Measurements from ENCODE around the gene GALNT8.
"Not testable (repeated sequence)": the region's sequence is repeated elsewhere in the genome, so short reads cannot be mapped to it uniquely, and the experiment has no call there.

The GALNT8 gene

GRCh38 chr12:4745249-4745648 lies 25.0 kb downstream of the GALNT8 start:
- H3K4me3 ChIP-seq (ENCODE audit: low read length) = no peak overlapping the region
- H3K4me1 ChIP-seq (ENCODE audit: control insufficient read depth, low read depth, low read length) = no peaks in the 10 kb centered on the region
- H3K9ac ChIP-seq (ENCODE audit: low read length) = no peak overlapping the region
- H3K4ac ChIP-seq (ENCODE audit: low read depth, low read length) = no peak overlapping the region
- no CpG with 5 or more reads among the region's 6 CpGs for WGBS (ENCODE audit: extremely low coverage, insufficient coverage, low lambda C conversion rate)
- H4K5ac ChIP-seq (ENCODE audit: low read length) = no peak overlapping the region
- H2BK15ac ChIP-seq (replicated peaks; ENCODE audit: low read depth) = no peak overlapping the region
- DNase-seq = no peak
- no peaks in the 10 kb centered on the region for H3K79me2 ChIP-seq (ENCODE audit: control insufficient read depth, insufficient read depth, low read length)
- H3K56ac ChIP-seq (ENCODE audit: low read length) = no peak overlapping the region
- no peak overlapping the region for H4K8ac ChIP-seq (ENCODE audit: low read depth, low read length)
- no peak overlapping the region for H2BK5ac ChIP-seq (ENCODE audit: low read length)
- no peak overlapping the region for H3K23ac ChIP-seq (ENCODE audit: low read length)
- H2AK5ac ChIP-seq (ENCODE audit: low read length) = no peak overlapping the region
- no peaks in the 10 kb centered on the region for H3K79me1 ChIP-seq (ENCODE audit: low read length)
- no peak overlapping the region for H2BK120ac ChIP-seq (ENCODE audit: low read depth, low read length)
- no peak overlapping the region for H3K4me2 ChIP-seq (ENCODE audit: low read length)
- no peaks in the 10 kb centered on the region for H3K36me3 ChIP-seq (ENCODE audit: control insufficient read depth, insufficient read depth, low read length)
- no peaks in the 10 kb centered on the region for H3K27me3 ChIP-seq (ENCODE audit: insufficient read depth, low read length, poor library complexity)
- no peak overlapping the region for H3K27ac ChIP-seq (ENCODE audit: low read depth, low read length)
- no peak overlapping the region for H3K18ac ChIP-seq (ENCODE audit: low read length)

- H3K79me1 ChIP-seq (ENCODE audit: low read length); H3K56ac ChIP-seq (ENCODE audit: low read length); H4K8ac ChIP-seq (ENCODE audit: low read depth, low read length); H3K4me3 ChIP-seq (ENCODE audit: low read length); H4K5ac ChIP-seq (ENCODE audit: low read length); H2BK120ac ChIP-seq (ENCODE audit: low read depth, low read length); H3K4me1 ChIP-seq (ENCODE audit: control insufficient read depth, low read depth, low read length); H2AK5ac ChIP-seq (ENCODE audit: low read length); H3K23ac ChIP-seq (ENCODE audit: low read length); H3K18ac ChIP-seq (ENCODE audit: low read length); H3K4ac ChIP-seq (ENCODE audit: low read depth, low read length); H3K27me3 ChIP-seq (ENCODE audit: insufficient read depth, low read length, poor library complexity); H2BK5ac ChIP-seq (ENCODE audit: low read length); H3K9ac ChIP-seq (ENCODE audit: low read length); H3K79me2 ChIP-seq (ENCODE audit: control insufficient read depth, insufficient read depth, low read length); DNase-seq; H3K4me2 ChIP-seq (ENCODE audit: low read length); H3K36me3 ChIP-seq (ENCODE audit: control insufficient read depth, insufficient read depth, low read length); H2BK15ac ChIP-seq (replicated peaks; ENCODE audit: low read depth); H3K27ac ChIP-seq (ENCODE audit: low read depth, low read length): not testable (repeated sequence)
- whole genome bisulfite sequencing (ENCODE audit: extremely low coverage, insufficient coverage, low lambda C conversion rate) = no CpG with 5 or more reads among the region's 1 CpG
These were observed 31.5 kb downstream of the GALNT8 start for GRCh38 chr12:4751654-4752053.

- H3K36me3 ChIP-seq (ENCODE audit: control insufficient read depth, insufficient read depth, low read length) = no peaks in the 10 kb centered on the region
- H3K56ac ChIP-seq (ENCODE audit: low read length) = no peak overlapping the region
- H3K4ac ChIP-seq (ENCODE audit: low read depth, low read length) = no peak overlapping the region
- H2AK5ac ChIP-seq (ENCODE audit: low read length) = no peak overlapping the region
- peaks cover 2% of the 10 kb centered on the region for H3K4me1 ChIP-seq (ENCODE audit: control insufficient read depth, low read depth, low read length)
- H2BK120ac ChIP-seq (ENCODE audit: low read depth, low read length) = no peak overlapping the region
- H3K4me3 ChIP-seq (ENCODE audit: low read length) = no peak overlapping the region
- no peak overlapping the region for H3K23ac ChIP-seq (ENCODE audit: low read length)
- DNase-seq = no peak
- no peaks in the 10 kb centered on the region for H3K27me3 ChIP-seq (ENCODE audit: insufficient read depth, low read length, poor library complexity)
- no peak overlapping the region for H3K27ac ChIP-seq (ENCODE audit: low read depth, low read length)
- no peak overlapping the region for H4K8ac ChIP-seq (ENCODE audit: low read depth, low read length)
- H3K18ac ChIP-seq (ENCODE audit: low read length) = no peak overlapping the region
- no peak overlapping the region for H2BK15ac ChIP-seq (replicated peaks; ENCODE audit: low read depth)
- no peaks in the 10 kb centered on the region for H3K79me2 ChIP-seq (ENCODE audit: control insufficient read depth, insufficient read depth, low read length)
- no CpG with 5 or more reads among the region's 7 CpGs for WGBS (ENCODE audit: extremely low coverage, insufficient coverage, low lambda C conversion rate)
- no peak overlapping the region for H3K4me2 ChIP-seq (ENCODE audit: low read length)
- no peaks in the 10 kb centered on the region for H3K79me1 ChIP-seq (ENCODE audit: low read length)
- no peak overlapping the region for H2BK5ac ChIP-seq (ENCODE audit: low read length)
- no peak overlapping the region for H4K5ac ChIP-seq (ENCODE audit: low read length)
- no peak overlapping the region for H3K9ac ChIP-seq (ENCODE audit: low read length)
These were observed 42.6 kb downstream of the GALNT8 start for GRCh38 chr12:4762773-4763172.

GRCh38 chr12:4763549-4763948 lies 43.3 kb downstream of the GALNT8 start:
- H3K27ac ChIP-seq (ENCODE audit: low read depth, low read length) = no peak overlapping the region
- H4K5ac ChIP-seq (ENCODE audit: low read length) = no peak overlapping the region
- H3K4ac ChIP-seq (ENCODE audit: low read depth, low read length) = no peak overlapping the region
- no peak overlapping the region for H3K18ac ChIP-seq (ENCODE audit: low read length)
- H2AK5ac ChIP-seq (ENCODE audit: low read length) = no peak overlapping the region
- H3K9ac ChIP-seq (ENCODE audit: low read length) = peak overlapping the region; percentile 45
- no peak overlapping the region for H2BK120ac ChIP-seq (ENCODE audit: low read depth, low read length)
- no peaks in the 10 kb centered on the region for H3K79me1 ChIP-seq (ENCODE audit: low read length)
- H2BK5ac ChIP-seq (ENCODE audit: low read length) = no peak overlapping the region
- H3K56ac ChIP-seq (ENCODE audit: low read length) = peak overlapping the region; percentile 71
- no peaks in the 10 kb centered on the region for H3K36me3 ChIP-seq (ENCODE audit: control insufficient read depth, insufficient read depth, low read length)
- no peak overlapping the region for H2BK15ac ChIP-seq (replicated peaks; ENCODE audit: low read depth)
- no peaks in the 10 kb centered on the region for H3K27me3 ChIP-seq (ENCODE audit: insufficient read depth, low read length, poor library complexity)
- H3K79me2 ChIP-seq (ENCODE audit: control insufficient read depth, insufficient read depth, low read length) = no peaks in the 10 kb centered on the region
- peak; percentile 97 for DNase-seq
- WGBS (ENCODE audit: extremely low coverage, insufficient coverage, low lambda C conversion rate) = no CpG with 5 or more reads among the region's 18 CpGs
- H3K4me3 ChIP-seq (ENCODE audit: low read length) = no peak overlapping the region
- no peak overlapping the region for H3K23ac ChIP-seq (ENCODE audit: low read length)
- peaks cover 2% of the 10 kb centered on the region for H3K4me1 ChIP-seq (ENCODE audit: control insufficient read depth, low read depth, low read length)
- H3K4me2 ChIP-seq (ENCODE audit: low read length) = no peak overlapping the region
- no peak overlapping the region for H4K8ac ChIP-seq (ENCODE audit: low read depth, low read length)

DNA sequence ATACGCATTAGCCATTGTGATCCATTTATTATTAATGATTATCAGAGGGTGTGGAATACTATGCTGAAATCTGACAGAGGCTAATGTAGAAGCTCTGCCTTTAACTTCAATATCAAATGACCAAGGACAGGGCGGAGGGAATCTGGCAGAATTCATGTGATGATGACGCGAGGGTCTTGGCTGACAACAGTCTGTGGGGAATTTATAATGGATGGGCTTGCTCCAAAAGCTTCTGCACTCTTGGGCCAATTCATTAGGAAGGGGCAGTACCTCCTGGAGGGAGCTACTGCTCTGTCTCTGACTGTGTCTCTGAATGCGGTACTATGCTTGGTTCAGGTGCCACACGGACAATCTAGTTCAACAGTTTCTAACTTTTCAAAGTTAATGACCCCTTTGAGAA lies 46.2 kb downstream of the GALNT8 start:
- H2AK5ac ChIP-seq (ENCODE audit: low read length) = no peak overlapping the region
- no peaks in the 10 kb centered on the region for H3K79me2 ChIP-seq (ENCODE audit: control insufficient read depth, insufficient read depth, low read length)
- no peak overlapping the region for H3K4me2 ChIP-seq (ENCODE audit: low read length)
- H2BK15ac ChIP-seq (replicated peaks; ENCODE audit: low read depth) = no peak overlapping the region
- H3K4me3 ChIP-seq (ENCODE audit: low read length) = no peak overlapping the region
- H3K4ac ChIP-seq (ENCODE audit: low read depth, low read length) = no peak overlapping the region
- H2BK5ac ChIP-seq (ENCODE audit: low read length) = no peak overlapping the region
- H3K79me1 ChIP-seq (ENCODE audit: low read length) = no peaks in the 10 kb centered on the region
- H3K36me3 ChIP-seq (ENCODE audit: control insufficient read depth, insufficient read depth, low read length) = no peaks in the 10 kb centered on the region
- no CpG with 5 or more reads among the region's 6 CpGs for WGBS (ENCODE audit: extremely low coverage, insufficient coverage, low lambda C conversion rate)
- no peaks in the 10 kb centered on the region for H3K27me3 ChIP-seq (ENCODE audit: insufficient read depth, low read length, poor library complexity)
- H2BK120ac ChIP-seq (ENCODE audit: low read depth, low read length) = no peak overlapping the region
- H3K56ac ChIP-seq (ENCODE audit: low read length) = no peak overlapping the region
- no peak overlapping the region for H3K9ac ChIP-seq (ENCODE audit: low read length)
- H4K8ac ChIP-seq (ENCODE audit: low read depth, low read length) = no peak overlapping the region
- H3K23ac ChIP-seq (ENCODE audit: low read length) = no peak overlapping the region
- no peak overlapping the region for H4K5ac ChIP-seq (ENCODE audit: low read length)
- DNase-seq = no peak
- no peak overlapping the region for H3K27ac ChIP-seq (ENCODE audit: low read depth, low read length)
- H3K4me1 ChIP-seq (ENCODE audit: control insufficient read depth, low read depth, low read length) = peaks cover 2% of the 10 kb centered on the region
- H3K18ac ChIP-seq (ENCODE audit: low read length) = no peak overlapping the region

DNA sequence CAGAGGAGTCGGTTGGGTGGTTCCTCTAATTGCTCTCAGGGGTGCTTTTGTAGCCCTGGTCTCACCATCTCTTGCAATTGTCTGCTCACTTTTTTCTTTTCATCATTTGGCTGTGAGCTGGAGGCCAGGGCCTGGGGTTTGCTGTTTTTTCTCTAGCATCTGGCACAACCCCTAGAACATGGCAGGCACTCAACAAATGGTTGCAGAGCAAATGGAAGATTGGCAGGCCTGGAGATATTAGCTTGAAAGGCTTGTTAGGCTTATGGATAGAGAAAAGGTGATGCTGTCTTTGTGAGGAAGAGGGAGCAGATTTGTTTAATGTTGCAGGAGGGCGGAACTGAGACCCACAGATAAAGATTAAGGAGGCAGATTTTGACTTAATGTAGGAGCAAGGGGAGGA lies 47.0 kb downstream of the GALNT8 start:
- no CpG with 5 or more reads among the region's 2 CpGs for WGBS (ENCODE audit: extremely low coverage, insufficient coverage, low lambda C conversion rate)
- H2AK5ac ChIP-seq (ENCODE audit: low read length) = no peak overlapping the region
- no peak overlapping the region for H2BK5ac ChIP-seq (ENCODE audit: low read length)
- H3K79me2 ChIP-seq (ENCODE audit: control insufficient read depth, insufficient read depth, low read length) = no peaks in the 10 kb centered on the region
- peaks cover 2% of the 10 kb centered on the region for H3K4me1 ChIP-seq (ENCODE audit: control insufficient read depth, low read depth, low read length)
- H3K4me2 ChIP-seq (ENCODE audit: low read length) = no peak overlapping the region
- no peak overlapping the region for H3K23ac ChIP-seq (ENCODE audit: low read length)
- no peak overlapping the region for H4K8ac ChIP-seq (ENCODE audit: low read depth, low read length)
- H3K4me3 ChIP-seq (ENCODE audit: low read length) = no peak overlapping the region
- no peak overlapping the region for H3K9ac ChIP-seq (ENCODE audit: low read length)
- H3K18ac ChIP-seq (ENCODE audit: low read length) = no peak overlapping the region
- H3K56ac ChIP-seq (ENCODE audit: low read length) = no peak overlapping the region
- H3K36me3 ChIP-seq (ENCODE audit: control insufficient read depth, insufficient read depth, low read length) = no peaks in the 10 kb centered on the region
- H3K4ac ChIP-seq (ENCODE audit: low read depth, low read length) = no peak overlapping the region
- no peak for DNase-seq
- no peak overlapping the region for H2BK15ac ChIP-seq (replicated peaks; ENCODE audit: low read depth)
- H3K27me3 ChIP-seq (ENCODE audit: insufficient read depth, low read length, poor library complexity) = no peaks in the 10 kb centered on the region
- H3K79me1 ChIP-seq (ENCODE audit: low read length) = no peaks in the 10 kb centered on the region
- no peak overlapping the region for H4K5ac ChIP-seq (ENCODE audit: low read length)
- no peak overlapping the region for H2BK120ac ChIP-seq (ENCODE audit: low read depth, low read length)
- no peak overlapping the region for H3K27ac ChIP-seq (ENCODE audit: low read depth, low read length)

All from mesendoderm (in vitro differentiated cells).